ENCODE data around the gene ENAH.
"Not testable (repeated sequence)": the region's sequence is repeated elsewhere in the genome, so short reads cannot be mapped to it uniquely, and the experiment has no call there.

The ENAH gene

DNA sequence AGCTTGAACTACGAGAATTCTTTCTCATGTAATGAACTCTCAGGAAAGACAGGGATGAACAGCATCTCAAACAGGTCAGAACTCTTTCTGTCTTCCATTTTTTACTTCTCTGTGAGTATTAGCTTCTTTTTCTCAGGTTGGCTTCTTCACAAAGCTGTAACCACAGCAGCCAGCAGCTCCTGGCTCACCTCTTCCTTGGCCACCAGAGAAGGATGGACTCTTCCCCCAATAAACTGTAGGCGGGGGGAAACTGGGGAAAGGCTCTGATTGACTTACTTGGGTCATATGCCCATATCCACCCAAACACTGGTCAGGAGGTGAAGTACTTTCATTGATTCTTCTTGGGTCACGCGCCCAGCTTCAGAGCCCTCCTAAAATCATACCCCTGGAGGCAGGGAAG, 14.4 kb upstream of the ENAH start:
- Mint-ChIP-seq H3K9me3 (no peaks in the 10 kb centered on the region), H3K4me3 (no peak overlapping the region), H3K27me3 (peaks cover 30% of the 10 kb centered on the region), H3K4me1 (no peaks in the 10 kb centered on the region), H3K36me3 (ENCODE audit: insufficient read depth) (no peaks in the 10 kb centered on the region), H3K27ac (ENCODE audit: low read depth) (no peak overlapping the region)
- DNase-seq (ENCODE audit: low spot score in 2 of 2) (no peak), ATAC-seq (replicated peaks; ENCODE audit: extremely low read depth, poor library complexity, severe bottlenecking) (no peak)

DNA sequence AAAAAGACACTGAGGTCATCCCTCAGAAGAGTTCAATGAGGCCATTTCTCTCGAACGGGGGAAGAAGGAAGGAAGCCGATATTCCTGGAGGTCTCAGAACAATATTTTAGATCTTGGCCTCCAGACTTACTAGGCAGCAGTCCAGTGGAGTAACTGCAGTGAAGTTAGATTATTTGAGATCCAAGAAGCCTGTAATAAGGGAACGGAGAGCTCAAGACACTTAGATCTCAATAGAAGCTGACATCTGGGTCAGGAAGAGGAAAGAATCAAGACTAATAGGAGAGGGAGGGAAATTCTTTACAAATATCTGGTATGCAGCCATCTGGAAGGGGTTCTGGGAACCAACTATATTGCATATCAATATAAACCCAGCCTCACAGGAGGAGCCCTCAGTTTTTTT, 13.6 kb upstream of the ENAH start:
- H3K27ac Mint-ChIP-seq (ENCODE audit: low read depth) = no peak overlapping the region
- ATAC-seq (replicated peaks; ENCODE audit: extremely low read depth, poor library complexity, severe bottlenecking) = no peak
- no peaks in the 10 kb centered on the region for H3K4me1 Mint-ChIP-seq
- no peaks in the 10 kb centered on the region for H3K36me3 Mint-ChIP-seq (ENCODE audit: insufficient read depth)
- H3K27me3 Mint-ChIP-seq = peaks cover 24% of the 10 kb centered on the region
- no peak for DNase-seq (ENCODE audit: low spot score in 2 of 2)
- H3K4me3 Mint-ChIP-seq = no peak overlapping the region
- no peaks in the 10 kb centered on the region for H3K9me3 Mint-ChIP-seq

DNA sequence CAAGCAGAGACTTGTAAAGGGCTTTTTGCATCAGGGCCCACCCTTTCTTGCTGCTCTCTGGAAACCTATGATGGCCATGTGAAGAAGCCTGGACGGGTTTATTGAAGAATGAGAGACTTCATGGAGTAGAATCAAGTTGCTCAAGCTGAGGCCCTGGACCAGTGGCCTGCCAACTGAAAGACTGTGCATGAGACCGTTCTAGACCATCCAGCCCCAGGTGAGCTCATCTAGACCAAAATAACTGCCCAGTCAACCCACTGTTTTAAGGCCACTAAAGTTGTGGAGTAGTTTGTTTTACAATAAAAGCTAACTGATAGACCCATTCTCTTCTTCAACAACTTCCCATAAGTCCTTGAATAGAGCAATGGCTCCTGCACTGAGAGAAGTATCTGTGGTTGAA, 11.8 kb upstream of the ENAH start:
- H3K36me3 Mint-ChIP-seq (ENCODE audit: insufficient read depth) = no peaks in the 10 kb centered on the region
- H3K27ac Mint-ChIP-seq (ENCODE audit: low read depth) = no peak overlapping the region

DNA sequence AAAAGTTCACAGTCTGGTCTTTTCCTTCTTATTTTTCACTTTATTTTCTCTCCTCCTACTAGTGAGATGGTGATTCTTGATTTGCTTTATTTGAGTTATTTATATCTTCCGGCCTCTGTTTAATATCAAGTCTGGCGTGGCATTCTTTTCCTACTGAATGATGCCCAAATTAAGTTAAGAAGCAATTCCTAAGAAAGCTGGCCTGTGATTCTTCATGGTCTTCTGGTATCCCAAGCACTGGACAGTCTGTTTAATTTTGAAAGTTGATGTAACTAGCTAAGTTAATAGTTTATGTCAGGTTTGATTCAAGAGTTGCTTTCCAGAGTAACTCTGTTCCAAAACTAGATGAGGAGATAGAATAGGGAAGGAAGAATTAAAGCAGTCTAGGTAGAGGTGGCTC, 9.2 kb upstream of the ENAH start:
- no peak for ATAC-seq (replicated peaks; ENCODE audit: extremely low read depth, poor library complexity, severe bottlenecking)
- Mint-ChIP-seq H3K36me3 (ENCODE audit: insufficient read depth) (no peaks in the 10 kb centered on the region), H3K4me1 (no peaks in the 10 kb centered on the region), H3K27ac (ENCODE audit: low read depth) (no peak overlapping the region), H3K9me3 (no peaks in the 10 kb centered on the region), H3K4me3 (no peak overlapping the region), H3K27me3 (peaks cover 18% of the 10 kb centered on the region)
- no peak for DNase-seq (ENCODE audit: low spot score in 2 of 2)

More for the DNA sequence above, 11.8 kb upstream of the ENAH start:
- Mint-ChIP-seq H3K27me3 (peaks cover 18% of the 10 kb centered on the region), H3K9me3 (no peaks in the 10 kb centered on the region), H3K4me1 (no peaks in the 10 kb centered on the region), H3K4me3 (no peak overlapping the region)
- DNase-seq (ENCODE audit: low spot score in 2 of 2) = no peak
- ATAC-seq (replicated peaks; ENCODE audit: extremely low read depth, poor library complexity, severe bottlenecking) = no peak

DNA sequence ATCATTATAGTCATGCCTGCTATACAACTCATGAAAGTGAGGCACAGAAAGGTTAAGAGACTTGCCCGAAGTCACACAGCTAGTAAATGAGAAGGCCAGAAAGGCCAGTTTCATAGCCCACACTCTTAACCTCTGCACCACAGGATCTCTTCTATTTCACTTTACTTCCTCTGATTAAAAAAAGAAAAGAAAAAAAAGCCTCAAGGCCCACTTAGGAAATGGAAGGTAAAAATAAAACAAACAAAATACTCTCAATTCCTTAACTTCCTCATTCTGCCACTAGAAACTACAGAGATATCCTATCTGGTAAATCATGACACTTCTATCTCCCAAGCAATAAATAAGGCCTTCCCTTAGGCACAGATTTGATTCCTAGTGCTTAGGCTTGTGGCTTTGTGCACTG, 7.6 kb upstream of the ENAH start:
- Mint-ChIP-seq H3K9me3 (no peaks in the 10 kb centered on the region), H3K4me3 (no peak overlapping the region), H3K27ac (ENCODE audit: low read depth) (peak overlapping the region; percentile 23), H3K4me1 (no peaks in the 10 kb centered on the region), H3K36me3 (ENCODE audit: insufficient read depth) (no peaks in the 10 kb centered on the region), H3K27me3 (peaks cover 10% of the 10 kb centered on the region)
- ATAC-seq (replicated peaks; ENCODE audit: extremely low read depth, poor library complexity, severe bottlenecking) (no peak), DNase-seq (ENCODE audit: low spot score in 2 of 2) (no peak)

DNA sequence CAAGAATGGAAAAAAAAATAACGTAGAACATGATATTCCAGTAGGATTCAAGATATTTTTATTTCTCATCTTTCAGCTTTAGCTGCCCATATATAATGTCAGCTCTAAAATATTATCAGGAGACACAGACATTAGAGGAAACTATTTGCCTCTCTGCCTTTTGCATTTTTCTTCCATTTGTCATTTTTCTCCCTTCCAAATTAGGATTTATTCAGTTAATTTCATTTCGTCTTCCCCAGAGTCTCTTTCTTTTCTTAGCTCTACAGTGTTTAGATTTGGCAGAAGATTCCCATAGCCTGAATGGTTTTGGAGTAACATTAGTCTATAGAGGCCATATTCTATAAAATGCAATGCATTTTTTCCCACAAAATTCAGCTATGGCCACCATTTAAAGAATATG, 5.1 kb upstream of the ENAH start:
- Mint-ChIP-seq H3K4me3 (no peak overlapping the region), H3K9me3 (no peaks in the 10 kb centered on the region), H3K4me1 (peaks cover 6% of the 10 kb centered on the region), H3K27me3 (no peaks in the 10 kb centered on the region), H3K36me3 (ENCODE audit: insufficient read depth) (no peaks in the 10 kb centered on the region), H3K27ac (ENCODE audit: low read depth) (no peak overlapping the region)
- DNase-seq (ENCODE audit: low spot score in 2 of 2) (no peak), ATAC-seq (replicated peaks; ENCODE audit: extremely low read depth, poor library complexity, severe bottlenecking) (no peak)

DNA sequence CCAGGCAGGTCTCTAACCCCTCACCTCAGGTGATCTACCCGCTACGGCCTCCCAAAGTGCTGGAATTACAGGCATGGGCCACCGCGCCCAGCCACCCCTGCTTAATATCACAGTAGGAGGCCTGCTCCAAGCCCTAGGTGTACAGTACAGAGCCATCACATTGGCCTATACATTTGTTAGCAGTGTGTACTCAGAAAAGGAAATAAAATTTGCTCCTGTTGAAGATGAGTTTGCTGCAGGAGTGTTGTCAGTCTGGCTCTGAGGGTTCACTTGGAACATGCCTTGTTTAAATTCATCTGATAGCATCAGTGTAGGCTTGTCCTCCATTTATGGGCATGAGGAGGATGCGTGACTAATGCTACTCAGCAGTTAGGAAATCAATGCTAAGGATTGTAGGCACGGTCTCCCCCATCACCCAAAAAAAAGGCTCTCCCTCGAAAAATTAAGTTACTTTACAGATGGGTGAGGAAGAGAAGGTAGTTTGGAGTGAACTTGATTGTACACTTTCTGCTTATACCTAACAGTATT, 4.6 kb upstream of the ENAH start:
- Mint-ChIP-seq H3K27me3 (peaks cover 2% of the 10 kb centered on the region), H3K9me3 (no peaks in the 10 kb centered on the region), H3K36me3 (ENCODE audit: insufficient read depth) (no peaks in the 10 kb centered on the region), H3K4me1 (peaks cover 6% of the 10 kb centered on the region), H3K27ac (ENCODE audit: low read depth) (no peak overlapping the region), H3K4me3 (no peak overlapping the region)
- DNase-seq (ENCODE audit: low spot score in 2 of 2) (no peak), ATAC-seq (replicated peaks; ENCODE audit: extremely low read depth, poor library complexity, severe bottlenecking) (no peak)

DNA sequence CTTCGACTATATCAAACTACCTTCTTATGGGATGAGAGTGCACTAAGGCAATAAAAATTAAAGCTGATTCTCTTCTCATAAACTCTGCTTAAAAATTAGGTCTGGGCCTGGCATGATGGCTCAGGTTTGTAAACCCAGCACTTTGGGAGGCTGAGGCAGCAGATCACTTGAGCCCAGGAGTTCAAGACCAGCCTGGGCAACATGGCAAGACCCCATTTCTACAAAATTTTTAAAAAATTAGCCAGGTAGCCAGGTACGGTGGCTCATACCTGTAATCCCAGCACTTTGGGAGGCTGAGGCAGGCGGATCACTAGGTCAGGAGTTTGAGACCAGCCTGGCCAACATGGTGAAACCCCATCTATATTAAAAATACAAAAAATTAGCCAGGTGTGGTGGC, 3.3 kb upstream of the ENAH start:
- Mint-ChIP-seq H3K4me1 (peaks cover 15% of the 10 kb centered on the region), H3K27me3 (peaks cover 14% of the 10 kb centered on the region)
- not testable (repeated sequence) for H3K9me3 Mint-ChIP-seq; ATAC-seq (replicated peaks; ENCODE audit: extremely low read depth, poor library complexity, severe bottlenecking); H3K36me3 Mint-ChIP-seq (ENCODE audit: insufficient read depth); H3K27ac Mint-ChIP-seq (ENCODE audit: low read depth); DNase-seq (ENCODE audit: low spot score in 2 of 2); H3K4me3 Mint-ChIP-seq

DNA sequence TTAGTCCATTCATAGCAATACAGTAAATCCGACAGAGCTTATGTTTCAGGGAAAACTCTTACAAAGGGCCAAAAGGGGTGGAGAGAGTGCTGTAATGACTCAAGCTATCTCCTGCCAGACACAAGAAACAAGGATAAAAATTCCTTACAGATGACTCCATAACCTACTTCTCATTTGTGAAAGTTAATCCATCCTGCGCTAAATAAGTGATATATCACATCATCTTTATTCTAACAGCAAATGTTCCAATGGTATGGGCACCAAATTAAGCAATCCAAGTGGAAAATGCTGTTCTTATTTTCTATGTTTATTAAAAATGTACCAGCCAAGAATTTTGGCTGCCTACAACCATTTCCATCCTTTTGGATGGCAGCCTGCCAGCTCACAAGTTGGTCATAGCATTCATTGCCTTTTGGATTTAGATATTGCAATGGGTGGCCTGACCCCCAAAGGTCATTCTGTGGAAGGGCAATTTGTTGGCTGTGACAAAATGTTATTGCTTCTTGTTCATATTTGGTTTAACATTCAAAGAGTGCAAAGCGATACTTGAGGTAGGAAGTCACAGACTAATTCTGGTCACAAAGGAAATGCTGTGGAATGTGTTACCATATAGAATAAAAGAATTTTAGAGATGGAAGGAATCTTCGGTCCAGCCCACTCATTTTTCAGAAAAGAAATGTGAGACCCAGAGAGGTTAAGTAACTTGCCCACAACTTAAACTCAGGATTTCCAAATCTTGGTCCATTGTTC, 2.8 kb upstream of the ENAH start:
- no peak for DNase-seq (ENCODE audit: low spot score in 2 of 2)
- Mint-ChIP-seq H3K36me3 (ENCODE audit: insufficient read depth) (peaks cover 3% of the 10 kb centered on the region), H3K4me1 (peaks cover 15% of the 10 kb centered on the region), H3K9me3 (no peaks in the 10 kb centered on the region), H3K27me3 (peaks cover 20% of the 10 kb centered on the region), H3K4me3 (no peak overlapping the region), H3K27ac (ENCODE audit: low read depth) (no peak overlapping the region)
- no peak for ATAC-seq (replicated peaks; ENCODE audit: extremely low read depth, poor library complexity, severe bottlenecking)

DNA sequence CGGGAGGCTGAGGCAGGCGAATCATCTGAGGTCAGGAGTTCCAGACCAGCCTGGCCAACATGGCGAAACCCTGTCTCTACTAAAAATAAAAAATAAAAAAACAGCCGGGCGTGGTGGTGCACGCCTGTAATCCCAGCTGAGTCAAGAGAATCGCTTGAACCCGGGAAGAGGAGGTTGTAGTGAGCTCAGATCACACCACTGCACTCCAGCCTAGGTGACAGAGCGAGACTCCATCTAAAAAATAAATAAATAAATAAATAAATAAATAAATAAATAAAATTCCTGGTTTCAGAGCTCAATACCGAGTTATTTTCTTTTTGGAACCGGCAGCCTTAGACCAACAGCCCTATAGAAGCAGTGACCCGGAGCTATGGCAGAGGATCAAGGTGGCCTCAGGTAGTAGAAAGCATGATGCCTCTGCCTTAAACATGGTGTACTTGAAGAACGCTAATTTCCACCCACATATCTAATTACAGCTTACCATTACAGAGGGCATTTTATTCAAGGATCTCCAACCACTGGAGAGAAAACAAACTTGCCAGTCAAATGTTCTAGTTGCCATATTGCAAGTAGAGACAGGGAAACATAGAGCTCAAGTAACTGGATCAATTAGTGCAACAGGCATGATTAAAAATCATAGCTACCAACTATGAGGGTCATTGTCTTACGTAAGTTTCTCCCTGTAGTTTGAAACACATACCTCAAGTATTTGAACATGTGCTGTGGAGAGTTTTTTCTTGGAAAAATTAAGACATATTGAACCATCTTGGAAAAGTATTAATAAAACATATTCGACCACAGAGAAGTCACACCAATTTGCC, 2.0 kb upstream of the ENAH start:
- Mint-ChIP-seq H3K4me3 (peak overlapping the region; percentile 29), H3K9me3 (no peaks in the 10 kb centered on the region), H3K27me3 (peaks cover 28% of the 10 kb centered on the region), H3K36me3 (ENCODE audit: insufficient read depth) (peaks cover 3% of the 10 kb centered on the region), H3K4me1 (peaks cover 15% of the 10 kb centered on the region), H3K27ac (ENCODE audit: low read depth) (no peak overlapping the region)
- DNase-seq (ENCODE audit: low spot score in 2 of 2) = no peak
- no peak for ATAC-seq (replicated peaks; ENCODE audit: extremely low read depth, poor library complexity, severe bottlenecking)

DNA sequence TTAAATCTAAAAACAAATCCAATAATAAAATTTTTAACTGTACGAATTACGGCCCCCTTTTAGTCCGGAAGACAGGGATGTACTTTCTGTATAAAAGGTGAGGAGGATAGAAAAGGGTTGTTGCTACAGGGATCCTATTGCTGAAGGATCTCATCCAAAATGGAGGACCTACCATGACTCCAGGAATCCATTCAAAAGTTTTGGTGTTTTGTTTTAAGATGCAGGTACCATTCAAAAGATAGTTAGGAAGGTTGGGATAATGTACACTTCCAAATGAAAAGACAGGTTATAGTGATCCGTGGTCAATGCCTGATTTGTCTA, 1.3 kb upstream of the ENAH start:
- DNase-seq (ENCODE audit: low spot score in 2 of 2) (no peak), ATAC-seq (replicated peaks; ENCODE audit: extremely low read depth, poor library complexity, severe bottlenecking) (no peak)
- Mint-ChIP-seq H3K36me3 (ENCODE audit: insufficient read depth) (peaks cover 3% of the 10 kb centered on the region), H3K27me3 (peaks cover 34% of the 10 kb centered on the region), H3K9me3 (no peaks in the 10 kb centered on the region), H3K4me3 (peak overlapping the region; percentile 79), H3K4me1 (peaks cover 15% of the 10 kb centered on the region), H3K27ac (ENCODE audit: low read depth) (no peak overlapping the region)

DNA sequence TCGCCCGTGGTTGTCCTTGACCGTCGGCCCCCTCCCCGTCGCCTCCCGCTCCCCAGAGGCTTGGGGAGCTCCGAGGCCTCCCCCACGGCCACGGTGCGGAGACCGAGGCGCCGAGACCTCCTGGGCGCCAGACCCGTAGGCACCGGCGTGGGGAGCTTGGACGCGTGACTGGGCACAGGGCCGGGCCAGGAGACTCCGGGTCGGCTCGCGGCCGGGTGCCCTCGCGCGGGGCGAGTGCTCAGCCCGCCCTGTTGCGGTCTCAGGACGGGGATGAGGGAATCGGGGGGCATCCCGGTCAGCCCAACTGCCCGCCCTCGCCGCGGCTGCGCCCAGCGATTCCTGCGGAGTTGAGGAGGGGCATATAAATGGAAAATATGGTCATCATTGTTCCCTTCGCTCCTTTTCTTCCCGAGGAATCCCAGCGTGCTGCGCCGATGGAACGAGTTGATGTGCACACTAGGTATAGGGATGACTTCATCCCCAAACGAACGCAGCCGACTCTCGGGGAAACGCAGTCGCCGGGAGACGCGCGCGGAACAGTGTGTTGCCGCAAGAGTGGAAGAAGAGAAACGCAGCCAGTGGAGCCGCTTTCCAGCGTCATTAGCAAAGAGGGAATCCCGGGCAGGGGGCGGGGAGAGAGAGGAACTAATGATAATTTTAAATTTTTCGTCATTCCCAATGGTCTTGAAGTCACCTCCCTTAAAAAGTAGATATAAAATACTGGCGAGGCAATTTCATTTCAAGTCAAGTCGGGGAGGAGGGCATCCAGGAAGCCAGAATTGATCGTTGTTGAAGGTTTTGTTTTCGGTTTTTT, 747 bp upstream of the ENAH start:
- no peaks in the 10 kb centered on the region for H3K9me3 Mint-ChIP-seq
- H3K27me3 Mint-ChIP-seq = peaks cover 39% of the 10 kb centered on the region
- H3K4me3 Mint-ChIP-seq = peak overlapping the region; percentile 79
- H3K36me3 Mint-ChIP-seq (ENCODE audit: insufficient read depth) = peaks cover 3% of the 10 kb centered on the region
- H3K4me1 Mint-ChIP-seq = peaks cover 15% of the 10 kb centered on the region
- no peak overlapping the region for H3K27ac Mint-ChIP-seq (ENCODE audit: low read depth)
- DNase-seq (ENCODE audit: low spot score in 2 of 2) (no peak), ATAC-seq (replicated peaks; ENCODE audit: extremely low read depth, poor library complexity, severe bottlenecking) (no peak)
